ENCODE results near the gene UROC1.

GRCh38 chr3:126516936-126517290 is 660 bp downstream of the UROC1 start:
- TF ChIP-seq CTCF (IDR thresholded peaks at IDR 0.05) (no peak), POLR2A (IDR thresholded peaks at IDR 0.05) (no peak)
